GM18508 (cell line): Measurements from ENCODE around the gene CLEC2D.
"Not testable (repeated sequence)": the region's sequence is repeated elsewhere in the genome, so short reads cannot be mapped to it uniquely, and the experiment has no call there.

Experiments
- ATAC-seq: cut with Tn5 transposase; IDR thresholded peaks from one replicate; pipeline ENCODE4 v1.9.1; 2021; ENCODE audit warnings: moderate number of reproducible peaks; ENCODE audit not compliant: insufficient read depth, unreplicated experiment

Gene CLEC2D

GRCh38 chr12:9651265-9651729 is 18.2 kb upstream of the CLEC2D start:
- no peak for ATAC-seq

- no peak for ATAC-seq
Measured at GRCh38 chr12:9660046-9660445, 9.5 kb upstream of the CLEC2D start.

DNA sequence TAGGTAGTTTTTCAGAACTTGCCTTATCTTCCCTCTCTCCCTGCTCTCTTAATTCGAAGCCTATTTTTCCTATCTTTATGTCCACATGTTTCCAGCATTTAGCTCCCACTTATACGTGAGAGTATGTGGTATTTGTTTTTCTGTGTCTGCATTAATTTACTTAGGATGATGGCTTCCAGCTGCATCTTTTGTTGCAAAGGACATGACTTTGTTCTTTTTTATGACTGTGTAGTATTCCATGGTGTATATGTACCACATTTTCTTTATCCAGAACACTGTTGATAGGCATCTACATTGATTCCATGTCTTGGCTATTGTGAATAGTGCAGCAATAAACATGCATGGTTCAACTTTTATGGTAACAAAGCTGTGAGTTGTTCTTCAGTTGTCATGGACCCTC is 7.8 kb upstream of the CLEC2D start:
- ATAC-seq = no peak

DNA sequence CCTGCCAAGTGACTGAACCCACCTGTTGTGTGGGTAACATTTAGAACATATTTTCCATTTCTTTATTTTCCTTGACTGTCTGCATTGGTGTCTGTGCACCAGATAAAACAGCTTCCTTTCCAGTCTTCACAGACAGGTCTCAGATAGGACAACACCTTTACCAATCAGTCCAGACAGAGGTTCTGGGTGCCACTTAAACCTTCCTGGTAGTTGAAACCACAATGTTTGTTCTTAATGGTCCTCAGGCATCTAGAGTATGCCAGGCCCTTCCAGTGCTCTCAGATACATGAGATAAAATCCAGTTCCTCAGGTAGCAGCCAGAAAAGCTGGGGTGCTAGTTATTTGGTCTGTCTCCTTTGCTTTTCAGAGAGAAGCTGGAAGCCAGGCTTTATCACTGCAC is 7.0 kb upstream of the CLEC2D start:
- no peak for ATAC-seq

DNA sequence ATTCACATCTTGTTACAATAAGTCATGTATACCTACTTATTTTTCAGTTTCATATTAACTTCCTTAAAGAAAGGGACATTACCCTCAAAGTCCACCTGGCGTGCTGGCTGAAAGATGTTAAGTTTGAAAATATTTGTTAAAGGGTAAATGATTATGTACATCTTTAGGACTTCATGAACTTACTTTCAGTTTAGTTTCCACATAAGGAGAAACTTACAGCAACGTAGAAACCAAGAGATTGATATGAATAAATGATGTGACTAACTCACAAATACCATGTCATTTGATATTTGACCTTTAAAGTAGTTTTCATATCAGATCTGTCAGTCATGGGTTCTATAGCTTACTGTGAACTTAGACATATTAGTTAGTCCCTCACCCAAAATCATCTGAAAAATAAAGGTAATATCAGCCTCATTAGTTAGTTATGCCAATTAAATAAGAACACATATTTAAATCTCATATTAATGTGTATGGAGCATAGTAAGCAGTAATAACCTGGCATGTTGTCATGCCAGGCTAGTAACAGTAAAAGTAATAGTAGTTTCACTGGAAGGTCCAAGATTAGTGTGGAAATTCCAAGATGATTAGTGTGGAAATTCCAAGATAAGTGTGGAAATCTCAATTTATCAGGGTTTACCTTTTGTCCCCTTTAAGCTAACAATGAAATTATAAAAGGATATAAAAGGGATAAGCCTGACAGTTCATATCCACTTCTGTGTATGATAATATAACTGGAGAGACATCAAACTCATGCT is 1.9 kb upstream of the CLEC2D start:
- peak; percentile 38 for ATAC-seq

GRCh38 chr12:9668161-9669018 is 1.1 kb upstream of the CLEC2D start:
- ATAC-seq = no peak

DNA sequence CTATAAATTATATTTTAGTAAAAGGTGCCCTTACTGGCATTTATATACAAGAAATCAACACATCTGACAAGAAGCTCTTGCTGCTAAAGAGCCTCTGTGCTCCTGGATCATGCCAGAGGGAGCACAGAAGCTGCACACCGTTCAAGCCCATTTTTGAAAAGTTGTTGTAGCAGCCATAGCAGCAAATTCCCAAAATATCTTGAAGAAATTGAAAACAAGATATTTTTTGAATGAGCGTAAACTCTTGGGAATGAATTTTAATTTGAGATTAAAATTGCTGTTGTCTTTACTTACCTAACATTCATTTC is 540 bp upstream of the CLEC2D start:
- ATAC-seq = no peak

DNA sequence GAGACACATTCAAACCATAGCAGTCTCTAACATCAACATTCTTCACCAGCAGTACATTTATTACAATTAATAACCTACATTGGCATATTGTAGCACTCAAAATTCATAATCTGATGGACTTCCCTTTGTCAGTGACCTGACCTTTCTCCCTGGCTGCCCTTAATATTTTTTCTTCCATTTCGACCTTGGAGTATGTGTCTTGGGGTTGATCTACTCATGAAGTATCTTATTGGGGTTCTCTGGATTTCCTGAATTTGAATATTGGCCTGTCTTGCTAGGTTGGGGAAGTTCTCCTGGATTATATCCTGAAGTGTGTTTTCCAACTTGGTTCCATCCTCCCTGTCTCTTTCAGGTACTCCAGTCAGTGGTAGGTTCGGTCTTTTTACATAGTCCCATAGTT is 2.8 kb downstream of the CLEC2D start:
- ATAC-seq = not testable (repeated sequence)

- ATAC-seq = no peak
Measured at GRCh38 chr12:9673404-9674225, 4.1 kb downstream of the CLEC2D start.

- no peak for ATAC-seq
Measured at GRCh38 chr12:9674226-9674590, 4.7 kb downstream of the CLEC2D start.

DNA sequence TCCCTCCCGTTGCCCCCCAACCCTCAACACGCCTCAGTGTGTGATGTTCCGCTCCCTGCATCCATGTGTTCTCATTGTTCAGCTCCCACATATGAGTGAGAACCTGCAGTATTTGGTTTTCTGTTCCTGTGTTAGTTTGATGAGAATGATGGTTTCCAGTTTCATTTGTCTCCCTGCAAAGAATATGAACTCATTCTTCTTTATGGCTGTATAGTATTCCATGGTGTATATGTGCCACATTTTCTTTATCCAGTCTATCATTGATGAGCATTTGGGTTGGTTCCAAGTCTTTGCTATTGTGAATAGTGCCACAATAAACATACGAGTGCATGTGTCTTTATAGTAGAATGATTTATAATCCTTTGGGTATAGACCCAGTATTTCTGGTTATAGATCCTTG is 13.0 kb downstream of the CLEC2D start:
- ATAC-seq = not testable (repeated sequence)

DNA sequence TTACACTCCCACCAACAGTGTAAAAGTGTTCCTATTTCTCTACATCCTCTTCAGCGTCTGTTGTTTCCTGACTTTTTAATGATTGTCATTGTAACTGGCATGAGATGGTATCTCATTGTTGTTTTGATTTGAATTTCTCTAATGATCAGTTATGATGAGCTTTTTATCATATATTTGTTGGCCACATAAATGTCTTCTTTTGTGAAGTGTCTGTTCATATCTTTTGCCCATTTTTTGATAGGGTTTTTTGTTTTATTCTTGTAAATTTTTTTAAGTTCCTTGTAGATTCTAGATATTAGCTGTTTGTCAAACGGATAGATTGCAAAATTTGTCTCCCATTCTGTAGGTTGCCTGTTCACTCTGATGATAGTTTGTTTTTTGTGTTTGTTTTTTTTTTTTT is 13.4 kb downstream of the CLEC2D start:
- not testable (repeated sequence) for ATAC-seq

GRCh38 chr12:9685366-9685765 is 15.9 kb downstream of the CLEC2D start:
- not testable (repeated sequence) for ATAC-seq

DNA sequence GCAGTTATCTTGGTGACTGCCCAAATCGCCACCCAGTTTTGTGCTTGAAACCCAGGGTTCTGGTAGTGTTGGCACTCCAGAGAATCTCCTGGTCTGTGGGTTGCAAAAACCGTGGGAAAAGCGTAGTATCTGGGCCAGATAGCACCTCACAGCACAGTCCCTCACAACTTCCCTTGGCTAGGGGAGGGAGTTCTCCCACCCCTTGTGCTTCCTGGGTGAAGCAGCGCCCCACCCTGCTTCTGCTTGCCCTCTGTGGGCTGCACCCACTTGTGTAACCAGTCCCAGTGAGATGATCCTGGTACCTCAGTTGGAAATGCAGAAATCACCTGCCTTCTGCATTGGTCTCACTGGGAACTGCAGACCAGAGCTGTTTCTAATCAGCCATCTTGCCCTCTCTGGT is 16.4 kb downstream of the CLEC2D start:
- ATAC-seq = no peak

- no peak for ATAC-seq
Measured at GRCh38 chr12:9687228-9687627, 17.7 kb downstream of the CLEC2D start.

- ATAC-seq = no peak
Measured at GRCh38 chr12:9692909-9693308, 23.4 kb downstream of the CLEC2D start.

- ATAC-seq = no peak
Measured at GRCh38 chr12:9694241-9694640, 24.7 kb downstream of the CLEC2D start.

DNA sequence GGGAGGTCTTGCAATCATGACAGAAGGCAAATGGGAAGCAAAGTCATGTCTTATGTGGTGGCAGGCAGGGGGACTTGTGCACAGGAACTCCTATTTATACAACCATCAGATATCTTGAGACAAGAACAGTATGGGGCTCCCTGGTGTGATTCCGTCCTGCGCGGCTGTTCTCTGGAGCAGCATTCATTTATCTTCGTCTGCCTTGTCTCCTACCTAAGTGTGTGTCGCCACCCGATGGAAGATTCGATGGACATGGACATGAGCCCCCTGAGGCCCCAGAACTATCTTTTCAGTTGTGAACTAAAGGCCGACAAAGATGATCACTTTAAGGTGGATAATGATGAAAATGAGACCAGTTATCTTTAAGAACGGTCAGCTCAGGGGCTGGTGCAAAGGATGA is 25.6 kb downstream of the CLEC2D start:
- not testable (repeated sequence) for ATAC-seq

GRCh38 chr12:9695661-9696060 is 26.1 kb downstream of the CLEC2D start:
- not testable (repeated sequence) for ATAC-seq

GRCh38 chr12:9697619-9698018 is 28.1 kb downstream of the CLEC2D start:
- no peak for ATAC-seq

DNA sequence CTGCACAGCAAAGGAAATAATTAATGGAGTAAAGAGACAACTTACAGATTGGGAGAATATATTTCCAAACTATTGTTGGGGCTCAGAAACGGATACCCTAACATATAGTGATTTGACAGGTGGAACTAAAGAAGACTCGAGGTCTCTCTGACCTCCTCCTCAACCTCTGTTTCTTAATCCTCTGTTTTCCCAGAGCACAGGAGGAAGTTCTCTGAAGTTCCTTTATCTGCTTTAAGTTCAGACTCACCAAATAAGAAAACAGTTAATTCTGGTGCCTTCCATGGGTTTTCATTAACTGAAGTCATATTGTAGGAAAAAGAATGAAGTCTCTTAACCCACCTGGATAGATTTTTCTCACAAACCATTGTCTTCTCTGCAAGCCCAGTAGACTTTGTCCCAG is 29.2 kb downstream of the CLEC2D start:
- ATAC-seq = no peak
